Subcutaneous abdominal adipose tissue (tissue), 5 donors: ENCODE results near the gene IL23R.
"Not testable (repeated sequence)": the region's sequence is repeated elsewhere in the genome, so short reads cannot be mapped to it uniquely, and the experiment has no call there.

Experiments used
- H3K27ac ChIP-seq: one replicate; pipeline ENCODE4 v1.7.0; 2013; ENCODE audit warnings: low read depth, mild to moderate bottlenecking, inconsistent platforms, low read length, moderate library complexity
- H3K27me3 ChIP-seq, 5 donors: one replicate each; pipeline ENCODE4 v1.7.0; 2013; ENCODE audit warnings: low read length in 5 of 5, inconsistent platforms in 1 of 5; ENCODE audit not compliant: control insufficient read depth in 5 of 5, insufficient read depth in 4 of 5
- H3K36me3 ChIP-seq, 5 donors: one replicate each; pipeline ENCODE4 v1.7.0; 2013; ENCODE audit warnings: low read length in 5 of 5; ENCODE audit not compliant: control insufficient read depth in 5 of 5, insufficient read depth in 5 of 5
- H3K4me1 ChIP-seq, 5 donors: one replicate each; pipeline ENCODE4 v1.7.0; 2013; ENCODE audit warnings: low read length in 5 of 5, mild to moderate bottlenecking in 3 of 5, moderate library complexity in 1 of 5; ENCODE audit not compliant: control insufficient read depth in 5 of 5, insufficient read depth in 5 of 5
- H3K4me3 ChIP-seq, 5 donors: one replicate each; pipeline ENCODE4 v1.7.0; 2013; ENCODE audit warnings: low read length in 5 of 5, low read depth in 1 of 5
- H3K9ac ChIP-seq, 5 donors: one replicate each; pipeline ENCODE4 v1.7.0; 2013; ENCODE audit warnings: low read length in 5 of 5, mild to moderate bottlenecking in 4 of 5, moderate library complexity in 3 of 5
- H3K9me3 ChIP-seq, 5 donors: one replicate each; pipeline ENCODE4 v1.7.0; 2013; ENCODE audit warnings: low read length in 5 of 5; ENCODE audit not compliant: control insufficient read depth in 5 of 5
- donor health status: healthy.
- donor health status: healthy.
- donor health status: healthy.
- donor health status: healthy.
- donor health status: healthy.

Gene IL23R

GRCh38 chr1:67134695-67135094 is 31.6 kb upstream of the IL23R start, which contains the start of gene C1orf141:
Gene C1orf141 (minus strand): TSS chr1:67134970. CDS start chr1:67127240, 7,730 bp downstream.
- Histone ChIP-seq H3K27me3 (no peaks in the 10 kb centered on the region), H3K27ac (no peak within 1 kb of the TSS), H3K9me3 (no peaks in the 10 kb centered on the region), H3K4me3 (peak within 1 kb of the TSS; percentile 26 to 75 (median 47)), H3K9ac (peak within 1 kb of the TSS in 1 of 5 donors; percentile 47), H3K4me1 (peaks cover 0 to 14% (median 11%) of the 10 kb centered on the region in 5 donors), H3K36me3 (no peaks in the 10 kb centered on the region)

GRCh38 chr1:67135354-67135753 is 30.9 kb upstream of the IL23R start:
- no peak overlapping the region for H3K27ac ChIP-seq
- no peaks in the 10 kb centered on the region for H3K27me3 ChIP-seq
- H3K36me3 ChIP-seq = no peaks in the 10 kb centered on the region
- no peak overlapping the region for H3K9ac ChIP-seq
- peak overlapping the region in 1 of 5 donors; percentile 26 for H3K4me3 ChIP-seq
- peaks cover 0 to 14% (median 11%) of the 10 kb centered on the region in 5 donors for H3K4me1 ChIP-seq
- H3K9me3 ChIP-seq = no peaks in the 10 kb centered on the region

GRCh38 chr1:67137307-67137753 is 28.9 kb upstream of the IL23R start:
- Histone ChIP-seq H3K36me3 (no peaks in the 10 kb centered on the region), H3K27ac (no peak overlapping the region)

GRCh38 chr1:67138813-67139499 is 27.3 kb upstream of the IL23R start:
- no peaks in the 10 kb centered on the region for H3K9me3 ChIP-seq

More at GRCh38 chr1:67137307-67137753, 28.9 kb upstream of the IL23R start:
- no peak overlapping the region for H3K9ac ChIP-seq
- H3K4me3 ChIP-seq = no peak overlapping the region
- peaks cover 0 to 14% (median 11%) of the 10 kb centered on the region in 5 donors for H3K4me1 ChIP-seq
- H3K9me3 ChIP-seq = no peaks in the 10 kb centered on the region
- no peaks in the 10 kb centered on the region for H3K27me3 ChIP-seq

GRCh38 chr1:67140460-67140859 is 25.8 kb upstream of the IL23R start:
- Histone ChIP-seq H3K4me1 (peaks cover 0 to 3% (median 1%) of the 10 kb centered on the region in 5 donors), H3K9me3 (no peaks in the 10 kb centered on the region), H3K27me3 (no peaks in the 10 kb centered on the region), H3K9ac (no peak overlapping the region), H3K27ac (no peak overlapping the region), H3K36me3 (no peaks in the 10 kb centered on the region), H3K4me3 (no peak overlapping the region)

More at GRCh38 chr1:67138813-67139499, 27.3 kb upstream of the IL23R start:
- Histone ChIP-seq H3K4me3 (no peak overlapping the region), H3K36me3 (no peaks in the 10 kb centered on the region), H3K27ac (no peak overlapping the region), H3K27me3 (no peaks in the 10 kb centered on the region), H3K9ac (no peak overlapping the region), H3K4me1 (peaks cover 0 to 14% (median 11%) of the 10 kb centered on the region in 5 donors)

GRCh38 chr1:67141832-67142231 is 24.4 kb upstream of the IL23R start:
- H3K27ac ChIP-seq, H3K9ac ChIP-seq, H3K4me1 ChIP-seq, H3K36me3 ChIP-seq, H3K4me3 ChIP-seq, H3K9me3 ChIP-seq, H3K27me3 ChIP-seq: not testable (repeated sequence)

GRCh38 chr1:67142931-67143330 is 23.3 kb upstream of the IL23R start:
- H3K27me3 ChIP-seq = no peaks in the 10 kb centered on the region
- H3K9me3 ChIP-seq = no peaks in the 10 kb centered on the region
- no peaks in the 10 kb centered on the region for H3K4me1 ChIP-seq
- H3K4me3 ChIP-seq = no peak overlapping the region
- H3K9ac ChIP-seq = no peak overlapping the region
- no peak overlapping the region for H3K27ac ChIP-seq
- no peaks in the 10 kb centered on the region for H3K36me3 ChIP-seq

- Histone ChIP-seq H3K27ac (no peak overlapping the region), H3K9me3 (no peaks in the 10 kb centered on the region), H3K4me1 (peaks cover 0 to 5% (median 5%) of the 10 kb centered on the region in 5 donors), H3K27me3 (no peaks in the 10 kb centered on the region), H3K4me3 (no peak overlapping the region), H3K9ac (no peak overlapping the region), H3K36me3 (no peaks in the 10 kb centered on the region)
Measured at GRCh38 chr1:67143966-67144365, 22.3 kb upstream of the IL23R start.

- Histone ChIP-seq H3K27me3 (no peaks in the 10 kb centered on the region), H3K36me3 (no peaks in the 10 kb centered on the region), H3K4me3 (no peak overlapping the region), H3K9ac (no peak overlapping the region), H3K27ac (no peak overlapping the region), H3K9me3 (no peaks in the 10 kb centered on the region), H3K4me1 (peaks cover 0 to 9% (median 7%) of the 10 kb centered on the region in 5 donors)
Measured at GRCh38 chr1:67144696-67145095, 21.6 kb upstream of the IL23R start.

GRCh38 chr1:67146101-67146500 is 20.2 kb upstream of the IL23R start:
- Histone ChIP-seq H3K4me3 (no peak overlapping the region), H3K4me1 (peaks cover 0 to 9% (median 7%) of the 10 kb centered on the region in 5 donors), H3K27me3 (no peaks in the 10 kb centered on the region), H3K9me3 (no peaks in the 10 kb centered on the region), H3K36me3 (no peaks in the 10 kb centered on the region), H3K27ac (no peak overlapping the region), H3K9ac (no peak overlapping the region)
